Hepatocyte (in vitro differentiated cells): Measurements from ENCODE around the gene MCF2.

Source experiments
- EZH2 ChIP-seq: fragments of 200-600 bp; sonication (generic); IDR thresholded peaks from 2 replicates; pipeline ENCODE4 v1.6.1; 2016; ENCODE audit warnings: antibody characterized with exemption, mild to moderate bottlenecking, borderline replicate concordance
- EZH2phosphoT487 ChIP-seq: fragments of 200-600 bp; sonication (generic); IDR thresholded peaks from one replicate; pipeline ENCODE4 v1.6.1; 2018; ENCODE audit warnings: antibody characterized with exemption, mild to moderate bottlenecking, low read depth, moderate library complexity; ENCODE audit not compliant: unreplicated experiment, severe bottlenecking

GRCh38 chrX:139563251-139563650, 144.7 kb downstream of the MCF2 start:
- TF ChIP-seq EZH2 (no peak), EZH2phosphoT487 (no peak)
